ENCODE measurements around the gene GRK1. TPM values are rescaled to one million over a fixed set of nuclear protein-coding genes. Genes with fewer than 3 reads are reported as not detected.
A peak's percentile ranks its signal among the peaks of the same experiment; 100 is the strongest.

The GRK1 gene
- total and polyA plus RNA-seq, 2 of the 8 experiments (the other 6 are each of a cell fraction or from before 2014, with no cell fraction given) = 0.12 TPM; not detected in 1

DNA sequence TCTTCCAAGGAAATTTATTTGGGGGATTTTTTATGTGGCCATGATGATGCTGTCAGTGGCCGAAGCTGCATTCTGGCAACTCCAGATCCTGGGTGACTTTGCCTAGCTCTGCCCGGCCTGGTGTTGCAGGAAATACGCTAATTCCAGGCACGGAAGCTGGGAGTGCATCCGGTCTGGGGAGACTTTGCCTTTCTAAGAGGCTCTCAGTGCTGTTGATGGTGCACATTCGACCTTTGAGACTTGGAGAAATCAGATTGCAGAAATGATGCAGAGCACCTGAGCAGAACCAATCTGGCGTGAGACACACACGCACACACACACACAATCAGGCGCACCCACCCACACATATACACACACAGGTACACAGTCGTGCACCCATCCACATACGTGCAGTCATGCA, 86.2 kb downstream of the GRK1 start:
- FAIRE-seq (no peak), DNase-seq (ENCODE audit: low read depth in 1 of 2, low spot score in 2 of 2) (no peak)
- Histone ChIP-seq H3K9ac (replicated peaks in 1 of 4; ENCODE audit: extremely low read depth in 1 of 4, low read depth in 3 of 4, low read length in 3 of 4) (no peak overlapping the region), H2BK120ac (replicated peaks; ENCODE audit: low read depth, low read length) (no peak overlapping the region), H3K4ac (replicated peaks; ENCODE audit: insufficient read length, low read depth, low read length) (no peak overlapping the region), H3K4me3 (ENCODE audit: extremely low read depth in 1 of 4, insufficient read depth in 2 of 4, low read depth in 3 of 4, low read length in 4 of 4) (no peak overlapping the region), H3K4me2 (ENCODE audit: insufficient read depth in 1 of 2, low read depth in 2 of 2, low read length in 2 of 2) (no peak overlapping the region), H3K23me2 (ENCODE audit: low read depth, low read length) (0 out of 2 replicates have a peak, but pooled peaks cover 4% of the 10 kb centered on the region), H3K36me3 (ENCODE audit: control insufficient read depth in 2 of 4, insufficient read depth in 4 of 4, low read length in 3 of 4) (no peaks in the 10 kb centered on the region; a peak in 1 of 8 replicates), H4K5ac (ENCODE audit: insufficient read length, low read depth, low read length) (no peak overlapping the region), H3K79me2 (ENCODE audit: control insufficient read depth in 1 of 2, insufficient read depth in 2 of 2, low read length in 2 of 2) (peaks cover 0 to 4% of the 10 kb centered on the region in 2 experiments; a peak in 1 of 4 replicates), H3K23ac (ENCODE audit: insufficient read length) (no peak overlapping the region), H3K27me3 (replicated peaks in 1 of 4; ENCODE audit: control insufficient read depth in 3 of 4, extremely low read depth in 1 of 4, insufficient read depth in 3 of 4, low read length in 3 of 4) (peaks cover 0 to 11% (median 3%) of the 10 kb centered on the region in 4 experiments; a peak in 4 of 7 replicates), H3K56ac (replicated peaks; ENCODE audit: insufficient read length, low read depth, low read length) (no peak overlapping the region), H4K20me1 (replicated peaks in 1 of 2; ENCODE audit: control insufficient read depth in 1 of 2, insufficient read depth in 2 of 2, low read length in 2 of 2) (peaks cover 0 to 13% of the 10 kb centered on the region in 2 experiments), H3K79me1 (ENCODE audit: low read depth, low read length) (no peaks in the 10 kb centered on the region; the same call in 1 of the 2 replicates), H2BK15ac (ENCODE audit: low read length) (no peak overlapping the region), H3K27ac (ENCODE audit: low read depth, low read length) (no peak overlapping the region), H3K14ac (ENCODE audit: insufficient read length) (no peak overlapping the region), H4K8ac (ENCODE audit: extremely low read depth, insufficient read depth, low read length) (no peak overlapping the region), H3K18ac (ENCODE audit: extremely low read depth, low read length) (no peak overlapping the region), H2AFZ (ENCODE audit: low read length) (no peak overlapping the region), H4K91ac (replicated peaks; ENCODE audit: insufficient read length, low read length) (no peak overlapping the region), H2BK5ac (ENCODE audit: low read depth, low read length) (no peak overlapping the region), H2AK5ac (ENCODE audit: low read depth, low read length) (no peak overlapping the region), H2BK12ac (ENCODE audit: low read depth, low read length) (peak overlapping the region; percentile 60; the same call in 1 of the 2 replicates), H3K4me1 (replicated peaks in 1 of 4; ENCODE audit: control insufficient read depth in 3 of 4, insufficient read depth in 4 of 4, low read length in 3 of 4) (peaks cover 0 to 4% (median 1%) of the 10 kb centered on the region in 4 experiments; a peak in 3 of 7 replicates), H2BK20ac (ENCODE audit: low read length) (no peak overlapping the region), H3K9me3 (ENCODE audit: insufficient read depth in 2 of 2, low read depth in 1 of 2, low read length in 1 of 2) (peaks cover 9 to 10% of the 10 kb centered on the region in 2 experiments; a peak in 3 of 4 replicates)
- POLR2A ChIA-PET (ENCODE audit: partially characterized antibody) = interaction anchor here (0.6 kb wide), 1 partner anchor 212 kb away, joined by 3 read pairs; no protein-coding TSS in a partner anchor
- WGBS, 2 experiments (ENCODE audit: extremely low coverage in 1 of 2, insufficient coverage in 1 of 2, insufficient read length in 1 of 2, insufficient replicate concordance in 2 of 2, low coverage in 1 of 2, low lambda C conversion rate in 2 of 2, missing lambda C conversion rate in 1 of 2) = 86% methylated on average over 11 of the region's 11 CpGs; no CpG with 5 or more reads in 1 of the 2 experiments
- no peak for TF ChIP-seq SAP30 (IDR thresholded peaks at IDR 0.05; ENCODE audit: insufficient read depth, insufficient replicate concordance, low read length)
- no peak for TF ChIP-seq BRCA1 (IDR thresholded peaks at IDR 0.05; ENCODE audit: low read depth, low read length)
- TF ChIP-seq BCL11A (IDR thresholded peaks at IDR 0.05; ENCODE audit: low read depth in 2 of 2, low read length in 2 of 2) = no peak
- TF ChIP-seq KDM5A (IDR thresholded peaks at IDR 0.05; ENCODE audit: low read length) = no peak
- TF ChIP-seq CEBPB (IDR thresholded peaks at IDR 0.05; ENCODE audit: low read depth, low read length) = no peak
- TF ChIP-seq SIX5 (IDR thresholded peaks at IDR 0.05; ENCODE audit: low read depth, low read length) = no peak
- TF ChIP-seq USF2 (IDR thresholded peaks at IDR 0.05; ENCODE audit: low read length) = no peak
- no peak for TF ChIP-seq POU5F1 (IDR thresholded peaks at IDR 0.05; ENCODE audit: low read depth, low read length)
- CTCF ChIA-PET (ENCODE audit: partially characterized antibody) = interaction anchor here (0.7 to 1.4 kb wide), 4 partner anchors 8 to 49 kb away, joined by 3 to 5 read pairs (median 4); no protein-coding TSS in a partner anchor
